Psoas muscle (tissue), 8 donors: ENCODE results near the gene CDC42SE1. TPM values are rescaled to one million over a fixed set of nuclear protein-coding genes. Genes with fewer than 3 reads are reported as not detected.

Experiments
- ATAC-seq, 4 donors: fragments of 200-7000 bp; cut with Tn5 transposase; one replicate each; pipeline ENCODE4 v1.9.1; 2020; ENCODE audit warnings: moderate library complexity in 3 of 4, mild to moderate bottlenecking in 2 of 4
- DNase-seq, 2 donors: peaks; one replicate each; pipeline ENCODE4 v3.0.0-alpha.2; 2020
- H3K27ac ChIP-seq: fragments of 200-600 bp; one replicate; pipeline ENCODE4 v1.8.0; 2022
- H3K27me3 ChIP-seq, 3 donors: fragments of 200-600 bp in 1 of 3; one replicate each; pipeline versions ENCODE4 v1.6.1 to v1.8.0; 2013 to 2022; ENCODE audit warnings: low read length in 2 of 3, mild to moderate bottlenecking in 2 of 3, moderate library complexity in 1 of 3; ENCODE audit not compliant: insufficient read depth in 3 of 3
- H3K36me3 ChIP-seq, 2 donors: fragments of 200-600 bp in 1 of 2; one replicate each; pipeline versions ENCODE4 v1.6.1 to v1.8.0; 2013 to 2022; ENCODE audit warnings: low read depth in 1 of 2, mild to moderate bottlenecking in 1 of 2, moderate library complexity in 1 of 2; ENCODE audit not compliant: insufficient read depth in 1 of 2
- H3K4me1 ChIP-seq: fragments of 200-600 bp; one replicate; pipeline ENCODE4 v1.8.0; 2022
- H3K4me3 ChIP-seq: fragments of 200-600 bp; one replicate; pipeline ENCODE4 v1.8.0; 2022; ENCODE audit warnings: mild to moderate bottlenecking
- H3K9me3 ChIP-seq: fragments of 200-600 bp; one replicate; pipeline ENCODE4 v1.8.0; 2022
- CTCF ChIP-seq: fragments of 200-600 bp; IDR thresholded peaks from one replicate; pipeline ENCODE4 v1.8.0; 2022; ENCODE audit warnings: antibody characterized with exemption
- WGBS, 3 donors: extraction: QIAGEN DNeasy Blood & Tissue Kit; methylation state at CpG; one replicate each; pipeline versions ENCODE4 v1.1.6 to v1.1.7; 2013; 5-methylcytosine and 5-hydroxymethylcytosine counted together
- intact Hi-C, 2 donors: fragments of 100-400 bp; cut with DNase I; formaldehyde crosslinking; loops; one replicate each; pipeline versions ENCODE4 v1.11.0 to v1.14.2; 2022
- long read RNA-seq, 2 donors: library from polyadenylated mRNA; unstranded; transcript quantifications; one replicate each; pipeline ENCODE4 v2.0.0, GENCODE V29; 2021
- polyA plus RNA-seq, 3 donors: library from polyadenylated mRNA; stranded (reverse); fragments of 200-250 nt; gene quantifications; one replicate each; pipeline ENCODE4 v1.2.3, GENCODE V29; 2013
- total RNA-seq, 4 donors: library from RNA; stranded (reverse); fragmentation: NEBNext Ultra II Directional in 2 of 4; extraction: Animal tissue kit (Norgen Biotek cat#: 25700) in 2 of 4; gene quantifications; one replicate each; pipeline versions ENCODE4 v1.2.1 to v1.2.4, GENCODE V29; 2021 to 2023
- donor health status: healthy with polysubstance abuse.
- donor health status: DM: no; HTN: no; CAD: no; lungs with moderate emphysema.
- donor health status: Bipolar disorder and iron deficiency.
- donor health status: healthy.
- donor health status: DM: yes; HTN: yes; CAD: no.
- donor health status: DM: no; HTN: no; CAD: no.
- donor health status: DM: no; HTN: no; CAD: no.
- donor health status: DM: yes; HTN: yes; CAD: no.

The CDC42SE1 gene
- total RNA-seq (10 to 100 TPM; 26.1 to 49.8 (median 33.2) TPM), polyA plus RNA-seq (10 to 100 TPM; 20.1 to 46.4 (median 24.7) TPM)
- long read RNA-seq, donor 1, transcript CDC42SE1-201 (5 exons, 3,045 nt): major isoform, 29 of 43 reads
- long read RNA-seq, donor 1, partial matches to known transcripts: 3 of 43 reads
- long read RNA-seq, donor 1, other reads (novel, unspliced or antisense): 10 of 43 reads
- long read RNA-seq, donor 2, transcript CDC42SE1-201 (5 exons, 3,045 nt): major isoform, 26 of 44 reads
- long read RNA-seq, donor 2, partial matches to known transcripts: 4 of 44 reads
- long read RNA-seq, donor 2, other reads (novel, unspliced or antisense): 11 of 44 reads

- H3K4me1 ChIP-seq: peaks cover 31% of the 10 kb centered on the region
- intact Hi-C loops: loop anchor here (5.0 kb wide), 2 partner anchors 32 to 37 kb away; no protein-coding TSS in a partner anchor
- ATAC-seq: peak; percentile 94 to 97 (median 95)
Observed at GRCh38 chr1:151059109-151060006, at the start of gene CDC42SE1. Gene CDC42SE1 (minus strand): TSS chr1:151059622. CDS start chr1:151055730, 3,892 bp downstream.

DNA sequence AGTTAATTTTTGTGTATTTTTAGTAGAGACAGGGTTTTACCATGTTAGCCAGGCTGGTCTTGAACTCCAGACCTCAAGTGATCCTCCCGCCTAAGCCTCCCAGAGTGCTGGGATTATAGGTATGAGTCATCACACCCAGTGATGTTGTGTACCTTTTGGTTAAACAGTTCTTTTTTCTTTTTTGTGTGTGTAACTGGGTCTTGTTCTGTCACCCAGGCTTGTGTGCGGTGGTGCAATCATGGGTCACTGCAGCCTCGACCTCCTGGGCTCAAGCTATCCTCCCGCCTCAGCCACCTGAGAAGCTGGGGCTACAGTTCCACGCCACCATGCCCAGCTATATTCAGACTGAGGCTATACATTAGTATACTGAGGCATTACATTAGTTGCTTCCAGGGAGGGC, 48.9 kb upstream of the CDC42SE1 start:
- ATAC-seq (no peak), DNase-seq (peak in 1 of 2 donors; percentile 20)
- intact Hi-C loops: no loop called here
- H3K27ac ChIP-seq: no peak overlapping the region
- H3K4me3 ChIP-seq: no peak overlapping the region
- no peaks in the 10 kb centered on the region for H3K9me3 ChIP-seq
- WGBS, 3 donors: 91 to 95% (median 92%) methylated on average over 5 of the region's 5 CpGs
- peaks cover 1% of the 10 kb centered on the region for H3K4me1 ChIP-seq
- H3K36me3 ChIP-seq: peaks cover 0 to 63% of the 10 kb centered on the region in 2 donors
- TF ChIP-seq CTCF: no peak
- no peaks in the 10 kb centered on the region for H3K27me3 ChIP-seq

More at GRCh38 chr1:151059109-151060006, at the start of gene CDC42SE1:
- WGBS, 3 donors: 0 to 1% (median 1%) methylated on average over 43 to 58 of the region's 58 CpGs
- peak; percentile 85 to 92 for DNase-seq
- Histone ChIP-seq H3K9me3 (no peaks in the 10 kb centered on the region), H3K27me3 (no peaks in the 10 kb centered on the region), H3K4me3 (peak within 1 kb of the TSS; percentile 83), H3K27ac (peak within 1 kb of the TSS; percentile 90), H3K36me3 (peaks cover 4 to 31% of the 10 kb centered on the region in 2 donors)
- TF ChIP-seq CTCF: peak; percentile 81

DNA sequence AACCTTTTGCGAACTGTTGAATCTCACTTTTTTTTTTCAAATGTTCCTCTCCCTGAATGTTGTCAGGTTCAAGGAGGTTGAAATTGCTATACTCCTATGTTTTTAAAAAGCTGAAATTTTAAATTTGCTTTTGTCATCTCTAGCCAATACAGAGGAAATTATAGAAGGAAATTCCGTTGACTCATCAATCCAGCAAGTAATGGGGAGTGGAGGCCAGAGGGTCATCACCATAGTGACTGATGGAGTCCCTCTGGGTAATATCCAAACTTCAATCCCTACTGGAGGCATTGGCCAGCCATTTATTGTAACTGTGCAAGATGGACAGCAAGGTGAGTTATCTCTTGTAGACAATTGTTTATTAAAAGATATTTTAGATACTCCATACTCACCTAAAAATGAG, 47.5 kb upstream of the CDC42SE1 start:
- no peaks in the 10 kb centered on the region for H3K4me1 ChIP-seq
- intact Hi-C loops: no loop called here
- H3K27me3 ChIP-seq: no peaks in the 10 kb centered on the region
- DNase-seq: peak in 1 of 2 donors; percentile 6
- peaks cover 0 to 74% of the 10 kb centered on the region in 2 donors for H3K36me3 ChIP-seq
- no peak for TF ChIP-seq CTCF
- H3K4me3 ChIP-seq: no peak overlapping the region
- 67 to 74% (median 71%) methylated on average over 2 of the region's 2 CpGs for WGBS, 3 donors
- H3K9me3 ChIP-seq: no peaks in the 10 kb centered on the region
- no peak for ATAC-seq
- H3K27ac ChIP-seq: no peak overlapping the region

DNA sequence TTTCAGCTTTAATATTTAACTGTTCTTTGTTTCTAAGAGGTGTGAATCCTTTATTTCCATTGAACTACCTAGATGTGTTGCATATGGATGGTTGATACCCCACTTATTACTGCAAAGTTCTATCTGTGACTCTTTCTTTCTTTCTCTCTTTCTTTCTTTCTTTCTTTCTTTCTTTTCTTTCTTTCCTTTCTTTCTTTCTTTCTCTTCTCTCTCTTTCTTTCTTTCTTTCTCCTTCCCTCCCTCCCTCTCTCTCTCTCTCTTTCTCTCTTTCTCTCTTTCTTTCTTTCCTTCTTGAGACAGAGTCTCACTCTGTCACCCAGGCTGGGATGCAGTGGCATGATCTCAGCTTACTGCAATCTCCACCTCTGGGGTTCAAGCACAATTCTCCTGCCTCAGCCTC, 45.2 kb upstream of the CDC42SE1 start:
- no peaks in the 10 kb centered on the region for H3K4me1 ChIP-seq
- DNase-seq (no peak), ATAC-seq (no peak)
- TF ChIP-seq CTCF: no peak
- peaks cover 0 to 63% of the 10 kb centered on the region in 2 donors for H3K36me3 ChIP-seq
- no peak overlapping the region for H3K4me3 ChIP-seq
- no peaks in the 10 kb centered on the region for H3K27me3 ChIP-seq
- H3K27ac ChIP-seq: no peak overlapping the region
- intact Hi-C loops: no loop called here
- H3K9me3 ChIP-seq: no peaks in the 10 kb centered on the region
